Cardiac fibroblast (primary cell): ENCODE data around the gene ZNF771.
A peak's percentile ranks its signal among the peaks of the same experiment; 100 is the strongest.

Experiments used
- DNase-seq, 2 donors: peaks; one replicate each; pipeline versions ENCODE4 v3.0.0 to v3.0.0-alpha.2; 2010; ENCODE audit warnings: low read depth in 2 of 2
- H3K4me3 ChIP-seq, 2 donors: replicated peaks in 1 of 2; 1 replicate in 1 of 2; 2 replicates in 1 of 2; pipeline ENCODE4 v1.5.1; 2011; ENCODE audit warnings: low read depth in 2 of 2, low read length in 2 of 2, mild to moderate bottlenecking in 2 of 2, moderate library complexity in 1 of 2
- TF ChIP-seq, protein P1 (sequence below): IDR thresholded peaks from one replicate; pipeline ENCODE4 v1.5.1; 2011; ENCODE audit warnings: low read depth, mild to moderate bottlenecking, low read length, inconsistent platforms

The ZNF771 gene

DNA sequence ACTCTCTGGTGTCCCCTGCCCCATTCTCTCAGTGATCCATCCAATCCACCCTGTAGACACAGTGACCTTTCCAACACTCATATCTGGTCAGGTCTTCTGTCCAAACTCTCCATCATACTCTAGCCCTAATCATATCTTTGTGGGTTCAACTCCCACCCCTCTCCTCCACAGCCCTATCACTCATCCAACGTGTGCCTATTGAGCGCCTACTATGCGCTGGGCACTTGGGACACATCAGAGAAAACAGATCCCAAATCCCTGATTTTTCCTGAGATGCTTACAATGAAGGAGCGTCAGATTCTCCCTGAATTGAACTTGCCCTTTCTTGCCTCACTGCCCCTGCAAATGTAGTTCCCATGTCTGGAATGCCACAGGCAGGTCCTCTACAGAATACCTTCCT is 20.6 kb downstream of the ZNF771 start:
- TF ChIP-seq, protein P1, sequence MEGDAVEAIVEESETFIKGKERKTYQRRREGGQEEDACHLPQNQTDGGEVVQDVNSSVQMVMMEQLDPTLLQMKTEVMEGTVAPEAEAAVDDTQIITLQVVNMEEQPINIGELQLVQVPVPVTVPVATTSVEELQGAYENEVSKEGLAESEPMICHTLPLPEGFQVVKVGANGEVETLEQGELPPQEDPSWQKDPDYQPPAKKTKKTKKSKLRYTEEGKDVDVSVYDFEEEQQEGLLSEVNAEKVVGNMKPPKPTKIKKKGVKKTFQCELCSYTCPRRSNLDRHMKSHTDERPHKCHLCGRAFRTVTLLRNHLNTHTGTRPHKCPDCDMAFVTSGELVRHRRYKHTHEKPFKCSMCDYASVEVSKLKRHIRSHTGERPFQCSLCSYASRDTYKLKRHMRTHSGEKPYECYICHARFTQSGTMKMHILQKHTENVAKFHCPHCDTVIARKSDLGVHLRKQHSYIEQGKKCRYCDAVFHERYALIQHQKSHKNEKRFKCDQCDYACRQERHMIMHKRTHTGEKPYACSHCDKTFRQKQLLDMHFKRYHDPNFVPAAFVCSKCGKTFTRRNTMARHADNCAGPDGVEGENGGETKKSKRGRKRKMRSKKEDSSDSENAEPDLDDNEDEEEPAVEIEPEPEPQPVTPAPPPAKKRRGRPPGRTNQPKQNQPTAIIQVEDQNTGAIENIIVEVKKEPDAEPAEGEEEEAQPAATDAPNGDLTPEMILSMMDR = no peak
- DNase-seq = no peak
- H3K4me3 ChIP-seq = no peak overlapping the region

GRCh38 chr16:30429418-30429677 is 21.9 kb downstream of the ZNF771 start:
- DNase-seq = no peak
- TF ChIP-seq, protein P1 = no peak
- H3K4me3 ChIP-seq = peak overlapping the region; percentile 85 to 94

DNA sequence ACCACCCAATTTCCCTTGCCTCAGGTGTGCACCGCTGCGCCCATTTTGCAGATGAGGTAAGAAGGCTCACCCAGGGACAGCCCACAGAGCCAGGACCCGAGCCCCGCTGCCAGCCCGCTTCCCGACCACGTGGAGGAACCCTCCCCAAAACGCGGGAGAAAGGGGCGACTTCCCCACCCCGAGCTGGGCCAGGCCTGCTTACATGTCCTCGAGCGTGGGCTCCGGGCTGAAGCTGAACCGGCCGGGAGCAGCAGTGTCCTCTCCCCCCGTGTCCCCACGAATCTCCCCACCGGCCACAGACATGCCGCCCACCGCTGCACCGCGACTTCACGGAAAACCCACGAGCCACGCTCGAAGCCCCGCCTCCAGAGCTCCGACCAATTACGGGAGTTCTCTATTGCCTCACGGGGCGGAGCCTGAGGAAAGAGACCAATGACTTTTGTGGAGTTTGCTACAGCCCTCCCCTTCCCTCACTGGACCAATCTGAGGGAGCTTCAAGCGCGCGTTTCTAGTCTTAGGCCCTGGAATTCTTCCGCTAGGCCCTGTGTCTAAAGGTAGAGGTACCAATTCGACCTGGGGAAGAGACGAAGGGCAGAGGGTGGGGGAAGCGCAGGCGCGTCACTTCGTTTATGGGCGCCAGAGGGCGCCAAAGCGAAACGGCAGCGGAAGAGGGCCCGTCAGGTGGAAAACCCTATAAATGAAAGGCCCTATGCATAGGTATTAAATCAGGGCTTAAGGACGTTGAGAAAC is 22.4 kb downstream of the ZNF771 start, which contains the start of gene DCTPP1:
Gene DCTPP1, minus strand, starts transcription at position 353 of the 750 bp plus-strand sequence. Its CDS starts 50 bp downstream, at position 303.
- H3K4me3 ChIP-seq = peak within 1 kb of the TSS; percentile 85 to 94
- TF ChIP-seq, protein P1 = peak; percentile 70
- DNase-seq = peak; percentile 98 to 99

DNA sequence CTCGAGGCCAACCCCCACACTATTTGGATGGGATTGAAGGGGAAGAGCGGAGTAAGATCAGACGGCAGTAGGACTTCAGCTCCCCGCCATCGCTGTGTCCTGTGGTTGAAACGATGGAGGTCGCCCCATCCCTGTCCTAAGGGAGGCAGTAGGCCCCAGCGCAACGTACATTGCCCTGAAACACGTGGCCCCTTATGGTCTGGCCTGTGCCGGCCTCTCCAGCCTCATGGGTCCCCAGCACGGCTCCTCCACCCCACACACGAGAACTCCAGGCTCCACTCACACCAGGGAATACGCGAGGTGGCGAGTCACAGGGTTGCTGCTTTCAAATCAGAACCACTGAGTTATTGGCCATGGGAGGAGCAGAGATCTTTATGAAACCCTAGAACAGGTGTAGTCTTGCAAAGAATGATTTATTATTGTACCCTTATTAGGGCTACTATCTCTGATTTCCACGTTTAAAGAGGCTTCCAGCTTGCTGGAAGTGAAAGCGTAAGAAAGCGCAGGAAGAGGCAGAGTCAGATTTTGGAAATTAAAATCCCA is 23.1 kb downstream of the ZNF771 start:
- TF ChIP-seq, protein P1 = no peak
- DNase-seq = no peak
- H3K4me3 ChIP-seq = peak overlapping the region; percentile 29 to 94

- no peak overlapping the region for H3K4me3 ChIP-seq
- TF ChIP-seq, protein P1 = no peak
- no peak for DNase-seq
Observed at GRCh38 chr16:30434852-30435251, 27.4 kb downstream of the ZNF771 start.

GRCh38 chr16:30437511-30438046 is 30.2 kb downstream of the ZNF771 start:
- H3K4me3 ChIP-seq = no peak overlapping the region
- TF ChIP-seq, protein P1 = no peak
- no peak for DNase-seq
